Subcutaneous adipose tissue (tissue), 4 donors: ENCODE data around the gene LCA5L. TPM values are rescaled to one million over a fixed set of nuclear protein-coding genes. Genes with fewer than 3 reads are reported as not detected.

Experiments used
- total RNA-seq, 4 donors: library from RNA; depleted of rRNA; stranded (reverse); fragments of >200 nt; gene quantifications; one replicate each; pipeline ENCODE4 v1.1.0, GENCODE V29; 2016
- TF ChIP-seq, protein P1 (sequence below): fragments of 450-650 bp; IDR thresholded peaks from one replicate; pipeline ENCODE4 v1.5.1; 2016; ENCODE audit warnings: low read depth, mild to moderate bottlenecking, control low read depth, antibody characterized with exemption, moderate library complexity

The LCA5L gene
- 1 to 10 TPM in 1 of 4 donors, under 1 TPM in 3; 0.33 to 2.1 (median 0.50) TPM for total RNA-seq

DNA sequence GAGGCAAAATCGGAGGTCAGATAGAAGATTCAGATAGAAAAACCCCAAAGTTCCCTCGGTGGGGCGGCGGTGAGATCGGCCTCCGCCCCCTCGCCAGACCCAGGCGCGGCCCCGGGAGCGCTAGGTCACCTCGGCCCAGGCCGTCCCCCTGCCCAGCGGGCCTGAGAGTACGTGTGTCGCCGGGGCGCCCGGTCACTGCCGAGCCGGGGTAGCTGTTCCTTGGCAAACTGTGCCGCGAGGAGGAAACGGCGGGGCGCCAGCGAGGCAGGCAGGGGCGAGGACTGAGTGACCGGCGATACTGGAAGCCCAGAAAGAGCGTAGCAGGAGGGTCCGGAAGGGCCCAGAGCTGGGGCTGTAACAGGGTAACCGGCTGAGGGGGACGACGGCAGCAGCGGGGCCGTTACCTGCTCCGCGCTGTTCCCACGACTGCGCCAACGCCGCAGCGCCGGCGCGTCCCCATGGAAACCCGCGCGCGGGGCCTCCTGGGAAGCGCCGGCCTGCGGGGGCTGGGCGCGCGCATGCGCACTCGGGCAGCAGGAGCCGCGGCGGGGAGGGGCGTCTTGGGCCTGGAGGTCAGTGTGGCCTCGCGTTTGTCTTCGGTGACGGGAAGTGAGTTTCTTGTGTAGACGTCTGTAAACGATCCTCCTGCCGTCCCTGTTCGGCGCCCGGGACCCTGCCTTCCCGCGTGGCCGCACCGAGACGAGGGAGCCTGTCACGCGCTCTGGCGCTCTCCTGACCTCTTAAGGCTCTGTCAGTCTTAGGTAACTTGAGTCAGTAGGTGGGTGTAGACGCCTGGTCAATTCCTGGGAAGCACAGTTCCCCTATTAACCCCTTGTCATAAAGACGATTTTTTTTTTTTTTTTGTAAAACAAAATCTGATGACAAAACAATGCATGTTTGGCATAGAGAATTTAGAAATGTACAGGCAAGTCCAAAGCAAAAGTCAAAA is at the start of gene LCA5L:
LCA5L (minus strand) TSS at position 458 of the 949 bp plus-strand sequence. CDS start 17,285 bp downstream, outside the sequence.
- TF ChIP-seq, protein P1, sequence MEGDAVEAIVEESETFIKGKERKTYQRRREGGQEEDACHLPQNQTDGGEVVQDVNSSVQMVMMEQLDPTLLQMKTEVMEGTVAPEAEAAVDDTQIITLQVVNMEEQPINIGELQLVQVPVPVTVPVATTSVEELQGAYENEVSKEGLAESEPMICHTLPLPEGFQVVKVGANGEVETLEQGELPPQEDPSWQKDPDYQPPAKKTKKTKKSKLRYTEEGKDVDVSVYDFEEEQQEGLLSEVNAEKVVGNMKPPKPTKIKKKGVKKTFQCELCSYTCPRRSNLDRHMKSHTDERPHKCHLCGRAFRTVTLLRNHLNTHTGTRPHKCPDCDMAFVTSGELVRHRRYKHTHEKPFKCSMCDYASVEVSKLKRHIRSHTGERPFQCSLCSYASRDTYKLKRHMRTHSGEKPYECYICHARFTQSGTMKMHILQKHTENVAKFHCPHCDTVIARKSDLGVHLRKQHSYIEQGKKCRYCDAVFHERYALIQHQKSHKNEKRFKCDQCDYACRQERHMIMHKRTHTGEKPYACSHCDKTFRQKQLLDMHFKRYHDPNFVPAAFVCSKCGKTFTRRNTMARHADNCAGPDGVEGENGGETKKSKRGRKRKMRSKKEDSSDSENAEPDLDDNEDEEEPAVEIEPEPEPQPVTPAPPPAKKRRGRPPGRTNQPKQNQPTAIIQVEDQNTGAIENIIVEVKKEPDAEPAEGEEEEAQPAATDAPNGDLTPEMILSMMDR: no peak

DNA sequence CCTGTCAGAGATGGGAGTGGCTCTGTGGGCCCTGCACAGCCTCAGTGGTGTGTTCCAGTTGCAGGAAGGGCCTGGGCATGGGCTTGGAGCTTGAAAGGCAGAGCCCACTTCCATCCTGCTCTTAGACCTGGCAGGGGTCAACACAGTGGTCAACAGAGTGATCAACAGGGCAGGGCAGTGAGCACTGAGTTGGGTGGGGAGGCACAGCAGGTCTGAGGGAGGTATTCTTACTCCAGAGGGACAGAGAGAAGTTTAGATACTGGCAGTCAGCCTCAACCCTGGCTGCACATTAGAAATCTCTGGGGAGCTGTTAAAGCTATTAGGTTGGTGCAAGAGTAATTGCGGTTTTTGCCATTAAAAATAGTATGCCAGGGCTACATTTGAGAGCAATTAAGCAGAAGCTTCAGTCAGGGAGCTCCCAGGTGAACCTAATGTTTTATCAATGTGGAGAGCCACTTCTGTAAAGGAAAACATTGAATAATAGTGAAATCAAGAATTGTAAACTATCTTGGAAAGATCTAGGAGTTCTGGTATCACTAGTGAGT is 43.9 kb upstream of the LCA5L start:
- TF ChIP-seq, protein P1: no peak

DNA sequence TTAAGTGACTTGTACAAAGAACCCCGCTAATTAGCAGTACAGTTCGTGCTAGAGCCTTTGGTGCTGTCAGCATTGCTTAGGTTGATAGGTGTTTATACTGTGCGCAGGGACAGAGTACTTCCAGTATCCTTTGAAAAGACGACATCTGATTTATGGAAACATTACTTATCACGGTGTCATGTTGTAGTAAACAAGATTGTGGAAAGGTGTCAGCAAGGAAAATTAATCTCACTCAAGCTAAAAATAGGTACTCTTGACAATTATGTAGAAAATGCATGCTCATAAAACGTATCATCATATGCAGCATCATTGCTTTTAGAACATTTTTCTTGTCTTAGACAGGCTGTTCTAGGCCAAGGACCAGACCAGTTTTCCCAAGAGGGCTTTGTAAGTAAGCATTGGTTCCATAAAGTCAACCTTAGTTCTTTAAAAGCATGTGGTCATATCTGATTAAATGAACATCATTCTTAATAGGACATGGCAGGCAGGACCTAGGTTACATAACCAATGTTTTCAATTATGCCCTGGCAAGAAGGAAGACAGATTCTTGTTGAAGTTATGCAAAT is 39.2 kb upstream of the LCA5L start:
- TF ChIP-seq, protein P1: no peak

DNA sequence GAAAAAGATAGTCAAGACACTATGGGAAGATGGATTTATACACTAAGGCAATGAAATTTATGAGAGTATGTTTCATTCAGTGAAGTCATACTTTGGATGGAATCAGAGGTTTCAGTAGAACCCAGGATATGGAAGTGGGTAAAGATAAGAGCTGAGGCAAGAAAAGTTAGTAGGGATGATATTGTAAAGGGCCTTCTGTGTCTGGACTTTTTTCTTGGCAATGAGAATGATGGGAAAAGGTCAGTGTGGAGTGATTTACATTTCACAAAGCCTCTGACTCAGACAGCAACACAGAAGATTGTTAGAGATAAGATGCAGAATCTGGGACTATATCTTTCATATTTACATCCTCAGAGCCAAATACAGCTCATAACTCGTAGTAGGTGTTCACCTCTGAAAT is 38.3 kb upstream of the LCA5L start:
- TF ChIP-seq, protein P1: no peak

DNA sequence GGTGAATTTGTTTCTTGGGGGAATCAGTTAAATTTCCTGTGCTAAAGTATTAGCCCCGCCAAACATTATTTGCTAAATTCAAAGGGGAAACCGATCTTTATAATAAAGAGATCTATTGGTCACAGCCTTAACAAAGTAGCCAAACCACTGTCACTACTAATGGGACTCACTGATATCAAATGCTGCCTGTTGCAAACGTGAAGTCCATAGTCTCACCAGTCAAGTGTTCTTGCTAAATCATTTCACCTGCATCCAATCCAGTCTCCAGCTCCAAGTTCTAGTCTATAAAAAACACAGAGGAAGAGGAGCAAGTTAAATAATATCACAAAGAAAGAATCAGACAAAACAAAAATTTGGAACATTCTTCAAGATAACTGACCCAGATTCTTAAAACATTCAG is 36.3 kb upstream of the LCA5L start:
- TF ChIP-seq, protein P1: no peak

DNA sequence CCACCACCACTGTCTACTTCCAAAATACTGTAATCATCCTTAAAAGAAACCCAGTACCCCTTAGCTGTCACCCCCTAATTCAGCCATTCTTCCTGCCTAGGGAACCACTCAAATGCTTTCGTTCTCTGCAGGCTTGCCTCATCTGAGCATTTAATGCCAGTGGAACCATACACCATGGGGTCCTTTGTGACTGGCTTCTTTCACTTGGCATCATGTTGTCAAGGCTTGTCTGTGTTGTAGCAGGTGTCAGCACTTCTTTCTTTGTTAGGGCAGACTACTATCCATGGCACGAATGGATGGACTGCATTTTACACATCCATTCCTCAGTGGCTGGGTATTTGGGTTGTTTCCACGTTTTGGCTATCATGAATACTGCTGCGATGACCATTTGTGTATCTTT is 34.7 kb upstream of the LCA5L start:
- TF ChIP-seq, protein P1: no peak

DNA sequence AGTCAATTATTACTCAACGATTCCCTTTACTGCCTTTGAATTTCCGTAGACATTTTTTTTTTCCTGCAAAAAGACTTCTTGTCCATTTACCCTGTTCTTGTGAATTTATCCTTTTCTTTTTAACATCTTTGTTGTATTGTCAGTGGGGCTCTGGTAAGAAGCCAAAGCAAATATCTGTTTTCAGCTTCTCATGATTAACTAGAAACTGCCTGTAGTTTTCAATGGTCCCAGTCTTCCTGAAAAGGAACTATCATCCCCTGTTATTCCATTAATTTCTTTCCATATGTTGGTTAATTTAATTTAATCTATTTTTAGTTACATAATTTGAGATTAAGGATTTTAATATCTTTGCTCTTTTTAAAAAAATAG is 34.2 kb upstream of the LCA5L start:
- TF ChIP-seq, protein P1: no peak
